ENCODE measurements around the gene CCR7.

Gene CCR7

GRCh38 chr17:40564883-40565768, at the start of gene CCR7:
TSS of gene CCR7 (minus strand) at chr17:40565472. CDS start at chr17:40565409, 63 bp downstream.
- DNase-seq (ENCODE audit: low read depth), result no peak

- DNase-seq (ENCODE audit: low read depth), result no peak
Observed at GRCh38 chr17:40614431-40615067, 49.3 kb upstream of the CCR7 start.

- DNase-seq (ENCODE audit: low read depth), result no peak
Observed at GRCh38 chr17:40613467-40614154, 48.3 kb upstream of the CCR7 start.

GRCh38 chr17:40612599-40613244, 47.5 kb upstream of the CCR7 start:
- DNase-seq (ENCODE audit: low read depth), result no peak

GRCh38 chr17:40611840-40612474, 46.7 kb upstream of the CCR7 start:
- DNase-seq (ENCODE audit: low read depth), result no peak

- no peak for DNase-seq (ENCODE audit: low read depth)
Observed at GRCh38 chr17:40610359-40610758, 45.1 kb upstream of the CCR7 start.

- no peak for DNase-seq (ENCODE audit: low read depth)
Observed at GRCh38 chr17:40608061-40608581, 42.8 kb upstream of the CCR7 start.

- no peak for DNase-seq (ENCODE audit: low read depth)
Observed at GRCh38 chr17:40607641-40608040, 42.4 kb upstream of the CCR7 start.

- DNase-seq (ENCODE audit: low read depth), result no peak
Observed at GRCh38 chr17:40606548-40607353, 41.5 kb upstream of the CCR7 start.

GRCh38 chr17:40605306-40605705, 40.0 kb upstream of the CCR7 start:
- DNase-seq (ENCODE audit: low read depth), result no peak

- no peak for DNase-seq (ENCODE audit: low read depth)
Observed at GRCh38 chr17:40604327-40605080, 39.2 kb upstream of the CCR7 start.

- DNase-seq (ENCODE audit: low read depth), result no peak
Observed at GRCh38 chr17:40602445-40603443, 37.5 kb upstream of the CCR7 start.

GRCh38 chr17:40600486-40601046, 35.3 kb upstream of the CCR7 start:
- no peak for DNase-seq (ENCODE audit: low read depth)

- no peak for DNase-seq (ENCODE audit: low read depth)
Observed at GRCh38 chr17:40599468-40599763, 34.1 kb upstream of the CCR7 start.

GRCh38 chr17:40598619-40599467, 33.6 kb upstream of the CCR7 start:
- DNase-seq (ENCODE audit: low read depth), result no peak

- DNase-seq (ENCODE audit: low read depth), result no peak
Observed at GRCh38 chr17:40598301-40598618, 33.0 kb upstream of the CCR7 start.

GRCh38 chr17:40597556-40598300, 32.5 kb upstream of the CCR7 start:
- no peak for DNase-seq (ENCODE audit: low read depth)

Measured in EH (cell line).